Gastroesophageal sphincter (tissue), 4 donors: Measurements from ENCODE around the gene ARHGEF10L. TPM values are rescaled to one million over a fixed set of nuclear protein-coding genes. Genes with fewer than 3 reads are reported as not detected.
A peak's percentile ranks its signal among the peaks of the same experiment; 100 is the strongest.

ENCODE experiments used
- ATAC-seq: fragments of 150-250 bp; one replicate; pipeline ENCODE4 v1.9.1; 2016; ENCODE audit warnings: mild to moderate bottlenecking, moderate library complexity
- H3K27ac ChIP-seq, 4 donors: fragments of 200-600 bp; sonication (generic) in 3 of 4; 1 replicate in 3 of 4; 2 replicates in 1 of 4; pipeline ENCODE4 v1.5.1; 2016 to 2019
- H3K27me3 ChIP-seq: fragments of 200-600 bp; sonication (generic); one replicate; pipeline ENCODE4 v1.5.1; 2019
- H3K36me3 ChIP-seq, 2 donors: fragments of 200-600 bp; sonication (generic); one replicate each; pipeline ENCODE4 v1.5.1; 2019; ENCODE audit warnings: control low read depth in 1 of 2
- H3K4me1 ChIP-seq, 3 donors: fragments of 200-600 bp; sonication (generic); 1 replicate in 2 of 3; 2 replicates in 1 of 3; pipeline ENCODE4 v1.5.1; 2016 to 2019; ENCODE audit warnings: control low read depth in 2 of 3
- H3K4me3 ChIP-seq, 2 donors: fragments of 200-600 bp; sonication (generic); one replicate each; pipeline ENCODE4 v1.5.1; 2019; ENCODE audit warnings: mild to moderate bottlenecking in 1 of 2, moderate library complexity in 1 of 2
- H3K9me3 ChIP-seq, 3 donors: fragments of 200-600 bp; sonication (generic); one replicate each; pipeline ENCODE4 v1.5.1; 2017 to 2019; ENCODE audit warnings: control low read depth in 2 of 3
- CTCF ChIP-seq, 4 experiments: fragments of 200-600 bp in 2 of 4; fragments of 450-650 bp in 2 of 4; sonication (generic) in 1 of 4; IDR thresholded peaks; one replicate each; pipeline ENCODE4 v1.5.1; 2017 to 2019; ENCODE audit warnings: antibody characterized with exemption in 4 of 4, mild to moderate bottlenecking in 2 of 4, moderate library complexity in 2 of 4
- EP300 ChIP-seq: sonication (generic); formaldehyde crosslinking; IDR thresholded peaks from one replicate; pipeline ENCODE4 v1.6.1; 2017; ENCODE audit warnings: antibody characterized with exemption, mild to moderate bottlenecking
- POLR2A ChIP-seq, 2 donors: fragments of 450-650 bp; IDR thresholded peaks; one replicate each; pipeline ENCODE4 v1.6.1; 2017; ENCODE audit warnings: antibody characterized with exemption in 2 of 2, mild to moderate bottlenecking in 2 of 2, moderate library complexity in 1 of 2
- POLR2AphosphoS5 ChIP-seq: sonication (generic); formaldehyde crosslinking; IDR thresholded peaks from one replicate; pipeline ENCODE4 v1.6.1; 2017; ENCODE audit warnings: antibody characterized with exemption
- WGBS, 2 donors: methylation state at CpG; one replicate each; pipeline ENCODE4 v1.1.5; 2018; ENCODE audit warnings: low coverage in 1 of 2; 5-methylcytosine and 5-hydroxymethylcytosine counted together
- total RNA-seq, 4 donors: library from RNA; depleted of rRNA; stranded (reverse); fragments of >200 nt; gene quantifications; one replicate each; pipeline ENCODE4 v1.1.0, GENCODE V29; 2016

ARHGEF10L gene
- total RNA-seq, 4 donors from 2014 or later = 50.9 to 97.0 (median 80.3) TPM

- Histone ChIP-seq H3K4me3 (no peak overlapping the region), H3K27me3 (no peaks in the 10 kb centered on the region), H3K27ac (peak overlapping the region in 3 of 4 donors; percentile 80 to 85 (median 83)), H3K4me1 (peaks cover 0 to 86% (median 18%) of the 10 kb centered on the region in 3 donors), H3K9me3 (no peaks in the 10 kb centered on the region), H3K36me3 (peaks cover 0 to 25% of the 10 kb centered on the region in 2 donors)
- WGBS, 2 donors = 100% methylated on average over 1 of the region's 17 CpGs; no CpG with 5 or more reads in 1 of the 2 donors
- TF ChIP-seq EP300 (no peak), POLR2AphosphoS5 (no peak), POLR2A (IDR thresholded peaks at IDR 0.05) (no peak), CTCF (IDR thresholded peaks at IDR 0.05) (no peak)
- ATAC-seq = no peak
Measured at GRCh38 chr1:17601643-17602382, 62.3 kb downstream of the ARHGEF10L start.

- 69% methylated on average over 8 of the region's 26 CpGs; no CpG with 5 or more reads in 1 of the 2 donors for WGBS, 2 donors
- H3K36me3 ChIP-seq = peaks cover 0 to 38% of the 10 kb centered on the region in 2 donors
- no peaks in the 10 kb centered on the region for H3K27me3 ChIP-seq
- no peaks in the 10 kb centered on the region for H3K9me3 ChIP-seq
- H3K27ac ChIP-seq = peak overlapping the region in 3 of 4 donors; percentile 80 to 85 (median 83)
- H3K4me1 ChIP-seq = peaks cover 0 to 74% (median 19%) of the 10 kb centered on the region in 3 donors
- ATAC-seq = no peak
- no peak overlapping the region for H3K4me3 ChIP-seq
- TF ChIP-seq EP300 (no peak), POLR2AphosphoS5 (no peak), CTCF (IDR thresholded peaks at IDR 0.05) (no peak), POLR2A (IDR thresholded peaks at IDR 0.05) (no peak)
Measured at GRCh38 chr1:17603091-17603841, 63.8 kb downstream of the ARHGEF10L start.

- Histone ChIP-seq H3K4me1 (peaks cover 0 to 69% (median 19%) of the 10 kb centered on the region in 3 donors), H3K4me3 (no peak overlapping the region), H3K27ac (peak overlapping the region; percentile 30 to 85 (median 82)), H3K36me3 (peaks cover 0 to 61% of the 10 kb centered on the region in 2 donors), H3K9me3 (no peaks in the 10 kb centered on the region), H3K27me3 (no peaks in the 10 kb centered on the region)
- peak; percentile 25 for ATAC-seq
- 16 to 22% methylated on average over 8 to 14 of the region's 15 CpGs for WGBS, 2 donors
- TF ChIP-seq POLR2AphosphoS5 (peak; percentile 60), POLR2A (IDR thresholded peaks at IDR 0.05) (no peak), CTCF (IDR thresholded peaks at IDR 0.05) (no peak), EP300 (no peak)
Measured at GRCh38 chr1:17605582-17606344, 66.3 kb downstream of the ARHGEF10L start.

GRCh38 chr1:17606826-17607440 lies 67.4 kb downstream of the ARHGEF10L start:
- Histone ChIP-seq H3K4me1 (peaks cover 0 to 59% (median 19%) of the 10 kb centered on the region in 3 donors), H3K36me3 (peaks cover 0 to 68% of the 10 kb centered on the region in 2 donors), H3K27me3 (no peaks in the 10 kb centered on the region), H3K4me3 (no peak overlapping the region), H3K9me3 (no peaks in the 10 kb centered on the region), H3K27ac (peak overlapping the region; percentile 30 to 85 (median 82))
- WGBS, 2 donors = 42% methylated on average over 3 of the region's 14 CpGs; no CpG with 5 or more reads in 1 of the 2 donors
- TF ChIP-seq POLR2AphosphoS5 (peak; percentile 20), POLR2A (IDR thresholded peaks at IDR 0.05) (no peak), EP300 (no peak), CTCF (IDR thresholded peaks at IDR 0.05) (peak in 3 of 4 experiments; percentile 95 to 96 (median 95))
- ATAC-seq = peak; percentile 40
